Upper lobe of left lung (tissue), 6 donors: ENCODE data around the gene CLCN2. TPM values are rescaled to one million over a fixed set of nuclear protein-coding genes. Genes with fewer than 3 reads are reported as not detected.

Source experiments
- ATAC-seq, 2 donors: fragments of 200-7000 bp; cut with Tn5 transposase; one replicate each; pipeline ENCODE4 v1.9.1; 2022; ENCODE audit warnings: mild to moderate bottlenecking in 2 of 2, moderate library complexity in 2 of 2; ENCODE audit not compliant: low FRiP score in 2 of 2
- DNase-seq, 2 donors: peaks; one replicate each; pipeline ENCODE4 v3.0.0-alpha.2; 2019 to 2020
- H3K27ac ChIP-seq, 4 donors: fragments of 200-600 bp; sonication (generic); one replicate each; pipeline ENCODE4 v1.5.1; 2016 to 2019
- H3K27me3 ChIP-seq, 4 donors: fragments of 200-600 bp; sonication (generic); one replicate each; pipeline ENCODE4 v1.5.1; 2017 to 2019
- H3K36me3 ChIP-seq, 4 donors: fragments of 200-600 bp; sonication (generic); one replicate each; pipeline ENCODE4 v1.5.1; 2016 to 2019
- H3K4me1 ChIP-seq, 4 donors: fragments of 200-600 bp; sonication (generic); one replicate each; pipeline ENCODE4 v1.5.1; 2018 to 2019
- H3K4me3 ChIP-seq, 4 donors: fragments of 200-600 bp; sonication (generic); one replicate each; pipeline ENCODE4 v1.5.1; 2017 to 2019; ENCODE audit warnings: mild to moderate bottlenecking in 2 of 4, moderate library complexity in 1 of 4
- H3K9me3 ChIP-seq, 4 donors: fragments of 200-600 bp; sonication (generic); one replicate each; pipeline ENCODE4 v1.5.1; 2018 to 2019
- CTCF ChIP-seq, 6 experiments: fragments of 450-650 bp in 4 of 6; fragments of 200-600 bp in 2 of 6; sonication (generic) in 2 of 6; IDR thresholded peaks; one replicate each; pipeline ENCODE4 v1.5.1; 2016 to 2019; ENCODE audit warnings: antibody characterized with exemption in 6 of 6
- EP300 ChIP-seq, 4 donors: sonication (generic); formaldehyde crosslinking; IDR thresholded peaks; one replicate each; pipeline ENCODE4 v1.5.1; 2017; ENCODE audit warnings: antibody characterized with exemption in 4 of 4, control low read depth in 2 of 4
- POLR2A ChIP-seq, 4 donors: fragments of 450-650 bp; IDR thresholded peaks; one replicate each; pipeline ENCODE4 v1.5.1; 2016 to 2017; ENCODE audit warnings: antibody characterized with exemption in 4 of 4, mild to moderate bottlenecking in 2 of 4
- POLR2AphosphoS5 ChIP-seq, 2 donors: sonication (generic); formaldehyde crosslinking; IDR thresholded peaks; one replicate each; pipeline ENCODE4 v1.5.1; 2017; ENCODE audit warnings: antibody characterized with exemption in 2 of 2
- WGBS, 2 donors: methylation state at CpG; one replicate each; pipeline ENCODE4 v1.1.5; 2017 to 2018; 5-methylcytosine and 5-hydroxymethylcytosine counted together
- total RNA-seq, 6 donors: library from RNA; depleted of rRNA in 4 of 6; stranded (reverse); fragments of >200 nt in 4 of 6; gene quantifications; one replicate each; pipeline versions ENCODE4 v1.1.0 to v1.2.1, GENCODE V29; 2016 to 2021
- donor health status: DM: no; HTN: no; CAD: no; lungs with moderate emphysema.
- donor health status: DM: no; HTN: yes; CAD: no; lungs with severe emphysema.

Gene CLCN2
- total RNA-seq, 6 donors from 2014 or later = 3.0 to 14.7 (median 5.3) TPM

DNA sequence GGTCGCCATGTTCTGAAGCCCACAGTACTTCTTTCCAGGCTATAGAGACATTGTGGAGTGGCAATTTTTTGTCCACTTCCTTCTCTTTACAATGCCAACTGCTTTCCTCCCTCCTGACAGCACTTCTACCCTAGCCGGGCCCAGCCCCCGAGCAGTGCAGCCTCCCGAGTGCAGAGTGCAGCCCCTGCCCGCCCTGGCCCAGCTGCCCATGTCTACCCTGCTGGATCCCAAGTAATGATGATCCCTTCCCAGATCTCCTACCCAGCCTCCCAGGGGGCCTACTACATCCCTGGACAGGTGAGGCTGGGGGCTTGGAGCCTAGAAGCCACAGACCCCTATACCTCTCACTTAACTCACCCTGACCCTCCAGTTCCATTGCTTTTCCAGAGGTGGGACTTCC is 44.2 kb downstream of the CLCN2 start:
- peak overlapping the region in 1 of 4 donors; percentile 87 for H3K4me3 ChIP-seq
- H3K36me3 ChIP-seq = peaks cover 16 to 48% (median 33%) of the 10 kb centered on the region in 4 donors
- ATAC-seq = no peak
- peaks cover 60 to 75% (median 65%) of the 10 kb centered on the region in 4 donors for H3K4me1 ChIP-seq
- WGBS, 2 donors = 51 to 64% methylated on average over 5 of the region's 5 CpGs
- no peaks in the 10 kb centered on the region for H3K27me3 ChIP-seq
- DNase-seq = peak in 1 of 2 donors; percentile 52
- H3K27ac ChIP-seq = peak overlapping the region in 3 of 4 donors; percentile 4 to 86 (median 85)
- no peaks in the 10 kb centered on the region for H3K9me3 ChIP-seq
- TF ChIP-seq EP300 (IDR thresholded peaks at IDR 0.05) (no peak), POLR2A (IDR thresholded peaks at IDR 0.05) (no peak), POLR2AphosphoS5 (IDR thresholded peaks at IDR 0.05) (no peak), CTCF (IDR thresholded peaks at IDR 0.05) (no peak)

GRCh38 chr3:184316792-184317191 is 44.6 kb downstream of the CLCN2 start:
- Histone ChIP-seq H3K4me3 (peak overlapping the region in 3 of 4 donors; percentile 87 to 93 (median 88)), H3K36me3 (peaks cover 12 to 44% (median 29%) of the 10 kb centered on the region in 4 donors), H3K9me3 (no peaks in the 10 kb centered on the region), H3K27ac (peak overlapping the region in 3 of 4 donors; percentile 98), H3K4me1 (peaks cover 60 to 71% (median 62%) of the 10 kb centered on the region in 4 donors), H3K27me3 (no peaks in the 10 kb centered on the region)
- 64 to 85% methylated on average over 7 of the region's 7 CpGs for WGBS, 2 donors
- TF ChIP-seq EP300 (IDR thresholded peaks at IDR 0.05) (no peak), CTCF (IDR thresholded peaks at IDR 0.05) (no peak), POLR2A (IDR thresholded peaks at IDR 0.05) (no peak), POLR2AphosphoS5 (IDR thresholded peaks at IDR 0.05) (no peak)
- ATAC-seq (no peak), DNase-seq (no peak)

GRCh38 chr3:184315871-184316661 is 45.3 kb downstream of the CLCN2 start:
- peak overlapping the region; percentile 83 to 93 (median 88) for H3K4me3 ChIP-seq
- no peak for ATAC-seq
- DNase-seq = peak in 1 of 2 donors; percentile 42
- no peaks in the 10 kb centered on the region for H3K27me3 ChIP-seq
- H3K27ac ChIP-seq = peak overlapping the region; percentile 97 to 98 (median 98)
- WGBS, 2 donors = 28 to 51% methylated on average over 4 to 16 of the region's 16 CpGs
- TF ChIP-seq POLR2A (IDR thresholded peaks at IDR 0.05) (no peak), EP300 (IDR thresholded peaks at IDR 0.05) (no peak), POLR2AphosphoS5 (IDR thresholded peaks at IDR 0.05) (no peak), CTCF (IDR thresholded peaks at IDR 0.05) (no peak)
- H3K9me3 ChIP-seq = no peaks in the 10 kb centered on the region
- peaks cover 54 to 64% (median 58%) of the 10 kb centered on the region in 4 donors for H3K4me1 ChIP-seq
- peaks cover 5 to 37% (median 22%) of the 10 kb centered on the region in 4 donors for H3K36me3 ChIP-seq

- Histone ChIP-seq H3K36me3 (peaks cover 0 to 31% (median 16%) of the 10 kb centered on the region in 4 donors), H3K9me3 (no peaks in the 10 kb centered on the region), H3K4me3 (peak overlapping the region; percentile 83 to 93 (median 88)), H3K27me3 (no peaks in the 10 kb centered on the region), H3K27ac (peak overlapping the region; percentile 97 to 98 (median 98)), H3K4me1 (peaks cover 50 to 58% (median 53%) of the 10 kb centered on the region in 4 donors)
- ATAC-seq = peak in 1 of 2 donors; percentile 2
- TF ChIP-seq EP300 (IDR thresholded peaks at IDR 0.05) = no peak
- TF ChIP-seq CTCF (IDR thresholded peaks at IDR 0.05) = no peak
- TF ChIP-seq POLR2A (IDR thresholded peaks at IDR 0.05) = no peak
- TF ChIP-seq POLR2AphosphoS5 (IDR thresholded peaks at IDR 0.05) = no peak
- 8 to 15% methylated on average over 5 to 6 of the region's 6 CpGs for WGBS, 2 donors
- DNase-seq = no peak
These were observed 45.9 kb downstream of the CLCN2 start for GRCh38 chr3:184315543-184315867.
